Measurements from ENCODE around the gene REXO1.
A peak's percentile ranks its signal among the peaks of the same experiment; 100 is the strongest.

Gene REXO1

GRCh38 chr19:1828279-1829238, 19.7 kb downstream of the REXO1 start:
- no peak for DNase-seq

DNA sequence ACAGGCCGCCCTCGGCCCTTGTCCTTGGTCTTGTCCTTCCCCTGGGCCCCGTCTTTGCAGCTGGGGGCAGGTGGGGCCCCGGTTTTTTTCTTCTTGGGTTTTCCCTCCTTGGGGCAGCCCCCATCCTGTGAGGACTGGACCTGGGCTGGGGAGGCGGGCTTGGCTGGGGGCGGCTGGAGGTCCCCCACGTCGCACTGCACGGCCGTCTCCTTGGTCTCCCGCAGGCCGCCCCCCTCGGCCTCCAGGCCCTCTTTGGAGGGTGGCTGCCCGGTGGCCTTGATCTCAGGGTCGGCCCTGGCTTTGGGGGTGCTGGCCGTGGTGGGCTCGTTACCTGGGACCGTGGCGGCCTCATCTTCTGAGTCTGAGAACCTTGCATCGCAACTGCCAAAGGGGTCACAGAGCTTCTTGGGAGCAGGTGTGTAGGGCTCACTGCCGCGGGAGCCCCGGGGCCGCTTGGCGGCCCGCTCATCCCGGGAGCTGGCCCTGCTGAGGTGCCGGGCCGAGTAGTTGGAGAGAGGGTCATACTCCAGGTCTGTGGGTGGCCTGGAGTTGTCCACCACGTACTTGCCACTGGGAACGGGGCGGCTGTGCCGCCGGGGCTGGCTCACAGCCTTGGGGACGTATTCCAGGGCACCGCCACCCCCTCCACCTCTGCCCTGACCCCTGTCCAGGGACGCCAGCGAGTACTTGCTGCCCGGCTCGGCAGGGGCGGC, 20.6 kb downstream of the REXO1 start:
- DNase-seq: no peak

GRCh38 chr19:1826557-1827521, 21.4 kb downstream of the REXO1 start:
- no peak for DNase-seq

DNA sequence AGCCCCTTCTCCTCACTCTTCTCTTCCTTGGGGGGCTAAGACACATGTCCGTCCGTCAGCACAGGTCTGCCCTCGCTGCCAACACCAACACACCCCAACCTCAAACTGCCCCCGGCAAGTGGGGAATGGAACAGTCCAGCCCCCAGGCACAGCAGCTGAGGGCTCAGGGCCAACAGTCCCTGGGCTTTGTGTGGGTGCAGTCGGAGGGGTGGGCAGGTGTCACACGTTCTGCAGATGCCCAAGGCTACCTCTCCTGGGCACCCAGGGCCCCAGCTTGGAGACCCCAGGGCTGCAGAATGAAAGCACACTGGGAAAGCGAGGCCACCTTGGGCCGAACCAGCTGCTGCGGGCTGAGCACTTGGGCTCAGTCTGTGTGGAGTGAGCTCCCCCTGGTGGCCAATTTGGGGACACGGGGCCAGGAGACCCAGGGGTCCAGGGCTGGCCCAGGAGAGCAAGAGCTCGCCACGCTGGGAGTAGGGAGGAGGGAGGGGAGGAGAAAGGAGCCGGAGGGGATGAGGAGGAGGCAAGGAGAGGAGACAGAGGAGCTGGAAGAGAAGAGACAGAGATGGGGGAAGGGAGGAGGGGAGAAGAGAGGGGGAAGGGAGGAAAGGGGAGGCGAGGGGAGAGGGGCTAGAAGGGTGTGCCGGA, 22.2 kb downstream of the REXO1 start:
- peak; percentile 81 for DNase-seq

- no peak for DNase-seq
These were observed 24.0 kb downstream of the REXO1 start for GRCh38 chr19:1824252-1824622.

DNA sequence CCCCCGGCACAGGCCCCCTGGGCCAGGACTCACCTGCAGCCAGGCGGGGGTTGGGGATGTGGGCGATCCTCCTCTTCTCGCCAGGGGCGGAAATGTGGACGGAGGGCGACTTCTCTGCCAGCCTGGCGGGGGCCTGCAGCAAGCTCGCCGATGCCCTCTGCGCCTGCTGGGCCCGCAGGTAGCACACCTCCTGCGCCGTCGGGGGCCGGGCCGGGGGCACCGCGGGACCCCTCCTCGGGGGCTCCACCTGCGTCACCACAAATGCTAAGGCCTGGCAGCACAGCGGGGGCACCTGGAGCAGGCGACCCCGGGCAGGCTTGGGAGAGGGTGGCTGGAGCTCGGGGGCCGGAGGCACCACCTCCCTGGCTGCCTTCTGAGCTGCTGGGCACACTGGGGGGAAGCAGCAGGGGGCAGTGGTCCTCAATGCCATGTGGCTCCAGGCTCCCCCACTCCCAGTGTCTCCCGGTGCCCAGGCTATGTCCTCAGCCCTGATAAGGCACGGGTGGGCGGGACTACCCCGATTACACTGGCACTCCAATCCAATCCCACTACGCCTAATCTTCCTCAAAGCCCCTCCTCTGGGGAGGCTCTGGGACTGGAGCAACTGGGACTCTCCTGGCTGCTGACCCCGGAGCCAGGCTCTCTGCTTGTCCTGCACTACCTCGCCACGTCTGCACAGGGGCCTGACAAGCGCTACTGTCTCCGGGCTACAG, 24.6 kb downstream of the REXO1 start:
- no peak for DNase-seq

DNA sequence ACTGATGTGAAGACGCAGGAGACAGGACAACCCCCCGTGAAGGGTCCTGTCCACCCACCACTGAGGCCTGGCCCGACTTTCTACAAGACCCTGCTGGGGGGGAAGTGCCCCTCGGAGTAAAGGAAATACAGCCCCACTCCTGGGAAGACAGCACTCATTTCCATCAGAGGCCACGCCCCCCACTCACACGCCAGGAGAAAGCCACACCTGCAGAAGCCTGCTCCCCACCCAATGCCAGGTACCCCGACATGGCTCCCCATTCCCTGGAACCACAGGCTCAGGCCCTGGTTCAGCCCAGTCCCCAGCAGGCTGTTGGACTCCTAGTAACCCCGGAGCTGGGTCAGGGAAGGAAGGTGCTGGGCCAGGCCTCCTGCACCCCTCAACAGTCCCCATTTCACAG, 25.3 kb downstream of the REXO1 start:
- DNase-seq: no peak

GRCh38 chr19:1822210-1822609, 26.1 kb downstream of the REXO1 start:
- DNase-seq: no peak

DNA sequence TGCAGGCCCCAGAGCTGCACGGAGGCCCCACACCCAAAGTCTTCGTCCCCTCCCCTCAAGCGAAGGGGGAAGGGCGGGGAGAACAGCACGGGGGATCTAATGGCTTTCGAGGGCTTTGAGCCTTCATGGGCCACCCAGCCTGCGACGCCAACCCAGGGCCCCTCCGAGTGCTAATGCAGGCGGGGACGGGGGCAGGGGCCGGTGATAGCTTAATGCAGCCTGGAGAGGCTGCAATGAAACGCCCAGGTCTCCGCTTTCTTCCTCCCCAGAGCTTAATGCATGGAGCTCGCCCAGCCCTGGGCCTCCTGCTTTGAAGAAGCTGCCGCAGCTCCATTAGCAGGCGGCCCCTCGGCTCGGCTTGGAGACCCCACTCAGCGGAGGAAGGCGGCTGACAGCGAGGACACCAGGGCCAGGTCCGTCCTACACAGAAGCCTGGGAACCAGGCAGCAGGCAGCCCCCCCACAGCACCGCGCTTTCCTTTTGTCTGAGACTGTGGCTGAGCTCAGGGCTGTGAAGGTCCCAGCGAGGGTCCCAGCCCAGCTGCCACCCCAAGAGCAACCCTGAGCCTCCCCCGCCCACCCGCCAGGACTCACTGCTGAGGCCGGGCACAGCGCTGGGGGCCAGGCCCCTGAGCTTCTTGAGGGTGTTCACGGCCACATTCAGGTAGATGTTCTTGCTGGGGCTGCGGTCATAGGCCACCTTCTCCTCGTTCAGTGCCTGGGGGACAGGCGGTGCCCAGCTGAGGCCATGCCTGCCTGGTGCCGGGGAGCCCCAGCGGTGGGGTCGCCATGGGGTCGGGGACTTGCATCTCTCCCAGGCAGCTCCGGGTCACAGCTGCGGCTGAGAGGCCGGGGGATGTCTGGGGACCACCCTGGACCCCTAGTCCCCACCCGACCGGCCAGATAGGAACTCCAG, 28.7 kb downstream of the REXO1 start:
- no peak for DNase-seq

- no peak for DNase-seq
These were observed 29.6 kb downstream of the REXO1 start for GRCh38 chr19:1818549-1819195.

GRCh38 chr19:1817553-1818179, 30.6 kb downstream of the REXO1 start:
- DNase-seq: no peak

DNA sequence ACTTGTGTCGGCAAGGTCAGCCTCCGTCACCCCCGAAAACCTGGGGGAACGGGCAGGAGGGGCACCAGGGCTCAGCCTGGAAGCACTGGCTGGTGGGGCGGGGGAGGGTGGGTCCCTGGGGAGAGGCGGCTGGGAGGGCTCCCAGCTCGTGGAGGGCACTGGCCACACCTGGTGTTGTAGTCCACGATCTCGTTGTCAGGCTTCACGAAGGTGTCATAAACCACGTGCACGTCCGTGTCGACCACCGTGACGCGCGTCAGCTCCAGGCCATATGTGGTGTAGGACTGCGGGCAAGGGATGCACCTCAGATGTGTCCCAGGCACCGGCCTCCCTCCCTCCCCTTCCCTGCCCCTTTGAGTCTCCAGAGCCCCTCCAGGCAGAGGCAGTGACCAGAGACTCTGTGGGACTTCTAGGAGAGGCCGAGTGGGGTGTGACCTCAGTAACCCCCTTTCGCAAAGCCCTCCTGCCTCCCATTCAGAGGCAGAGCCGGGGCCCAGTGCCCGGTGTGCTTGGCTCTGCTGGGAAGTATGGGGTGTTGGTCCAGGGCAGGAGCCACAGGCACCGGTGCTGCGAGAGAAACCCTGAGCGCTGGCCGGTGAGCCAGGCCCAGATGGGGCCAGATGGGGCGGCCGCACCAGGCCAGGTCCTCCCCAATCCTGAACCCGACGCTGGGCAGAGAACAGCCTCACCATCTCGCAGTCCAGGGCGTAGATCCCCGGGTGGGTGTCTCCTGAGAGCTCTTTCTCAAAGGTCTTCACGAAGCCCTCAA, 31.6 kb downstream of the REXO1 start:
- DNase-seq: no peak

DNA sequence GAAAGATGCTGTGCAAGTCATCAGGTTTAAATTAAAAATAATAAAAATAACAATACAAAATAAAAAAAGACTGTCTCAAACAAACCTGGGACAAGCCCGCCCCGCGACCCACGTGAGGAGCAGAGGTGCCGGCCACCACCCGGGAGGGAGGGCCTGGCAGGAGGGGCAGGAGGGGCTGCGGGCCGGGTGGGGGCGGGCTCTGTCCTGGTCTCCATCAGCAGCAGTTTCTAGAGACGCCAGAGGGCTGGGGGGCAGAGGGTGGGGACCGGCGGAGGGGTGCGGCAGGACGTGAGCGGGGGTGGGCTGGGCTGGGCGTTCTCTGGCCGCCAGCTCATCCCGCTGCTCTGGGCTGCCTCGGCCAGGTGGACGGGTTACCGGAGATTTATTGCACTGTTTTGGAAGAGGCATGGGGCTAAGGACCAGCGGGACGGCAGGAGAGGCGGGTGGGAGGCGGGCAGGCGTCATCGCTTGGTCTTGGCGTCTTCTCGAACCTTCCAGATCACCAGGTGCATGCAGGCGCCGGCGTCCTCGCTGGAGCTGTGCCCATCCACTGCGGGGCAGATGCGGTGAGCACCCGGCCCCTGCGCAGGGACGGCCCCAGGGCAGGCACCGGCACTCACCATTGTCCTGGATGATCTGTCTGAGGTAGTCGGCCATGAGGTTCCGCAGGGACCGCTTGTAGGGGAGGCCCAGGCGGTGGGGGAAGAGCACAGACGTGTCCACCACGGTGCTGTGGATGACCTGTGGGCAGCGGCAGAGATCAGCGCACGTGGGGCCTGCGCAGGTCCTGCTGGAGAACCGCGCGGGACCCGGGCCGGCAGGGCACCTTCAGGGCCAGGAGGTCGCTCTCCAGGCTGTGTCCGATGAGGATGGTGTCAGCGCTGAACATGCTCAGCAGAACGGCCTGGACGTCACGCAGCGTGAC, 32.4 kb downstream of the REXO1 start:
- no peak for DNase-seq

- no peak for DNase-seq
These were observed 33.3 kb downstream of the REXO1 start for GRCh38 chr19:1814833-1815604.

DNA sequence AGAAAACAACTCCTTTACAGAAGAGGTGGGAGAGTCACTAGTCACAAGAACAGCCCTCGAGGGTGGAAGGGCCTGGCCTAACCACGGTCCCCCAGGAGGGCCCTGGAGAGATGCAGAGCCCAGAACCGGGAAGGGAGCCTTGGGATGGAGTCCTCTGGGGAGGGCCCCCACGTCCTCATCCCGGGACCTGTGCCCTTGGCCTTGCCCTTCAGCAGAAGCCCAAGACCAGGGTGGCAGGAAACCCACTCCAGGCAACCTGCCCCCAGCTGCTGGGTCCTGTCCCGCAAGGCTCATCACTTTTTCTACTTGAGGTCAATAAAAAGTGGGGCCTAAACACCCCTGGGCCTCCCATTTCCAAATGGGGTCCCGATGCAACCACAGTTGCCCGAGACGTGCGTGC, 33.9 kb downstream of the REXO1 start:
- DNase-seq: no peak

Data from left hindlimb (tissue), 1 donor.